ENCODE measurements around the gene RNASE4. TPM values are rescaled to one million over a fixed set of nuclear protein-coding genes. Genes with fewer than 3 reads are reported as not detected.

Gene RNASE4
- total RNA-seq, 2 donors from 2014 or later, result 0.73 to 1.6 TPM

DNA sequence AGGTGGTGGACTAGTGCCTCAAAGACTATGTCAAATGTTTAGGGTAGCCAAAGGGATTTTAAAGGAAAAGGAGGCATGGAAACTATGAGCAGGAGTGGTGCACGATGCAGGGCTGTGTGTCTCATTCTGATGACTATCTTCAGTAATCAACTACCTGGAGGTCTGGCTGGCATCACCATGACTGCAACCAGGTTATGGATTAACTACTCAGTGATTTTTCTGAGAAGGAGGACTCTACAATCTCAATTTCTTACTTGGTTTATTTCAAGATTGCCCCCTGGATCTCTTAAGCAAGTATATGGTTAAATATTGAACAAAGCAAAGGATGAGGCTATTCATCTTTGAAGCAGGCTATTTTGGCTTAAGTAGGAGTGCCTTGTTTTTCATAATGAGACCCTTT is 42.2 kb downstream of the RNASE4 start:
- no peak overlapping the region for H3K27ac Mint-ChIP-seq
- no peak overlapping the region for H3K4me3 Mint-ChIP-seq
- no peaks in the 10 kb centered on the region for H3K9me3 Mint-ChIP-seq
- H3K4me1 Mint-ChIP-seq, result peaks cover 3% of the 10 kb centered on the region
- no peak overlapping the region for H3K4me3 ChIP-seq (ENCODE audit: low read length)
- no peaks in the 10 kb centered on the region for H3K36me3 Mint-ChIP-seq (ENCODE audit: low read depth)
- no peak for DNase-seq
- H3K9me3 ChIP-seq (ENCODE audit: control insufficient read depth, low read length), result no peaks in the 10 kb centered on the region
- H3K27me3 Mint-ChIP-seq (ENCODE audit: insufficient read depth), result peaks cover 39% of the 10 kb centered on the region
- no peaks in the 10 kb centered on the region for H3K27me3 ChIP-seq (ENCODE audit: control insufficient read depth, insufficient read depth, low read length, poor library complexity, severe bottlenecking)
- no peak overlapping the region for H3K27ac ChIP-seq (ENCODE audit: low read depth, low read length)
- no peak for TF ChIP-seq CTCF (conservative IDR thresholded peaks at IDR 0.05)
- H3K9ac ChIP-seq (ENCODE audit: extremely low read depth, low read length, poor library complexity, severe bottlenecking), result no peak overlapping the region
- H3K4me1 ChIP-seq (ENCODE audit: control insufficient read depth, insufficient read depth, low read length), result no peaks in the 10 kb centered on the region
- WGBS, 2 experiments (ENCODE audit: insufficient coverage in 1 of 2, insufficient read length in 1 of 2), result 96 to 100% methylated on average over 1 of the region's 1 CpG
- no peaks in the 10 kb centered on the region for H3K36me3 ChIP-seq (ENCODE audit: control insufficient read depth, insufficient read depth, low read length)

GRCh38 chr14:20730891-20731290 is 46.5 kb downstream of the RNASE4 start:
- Histone ChIP-seq H3K9me3 (ENCODE audit: control insufficient read depth, low read length) (no peaks in the 10 kb centered on the region), H3K4me1 (ENCODE audit: control insufficient read depth, insufficient read depth, low read length) (peaks cover 7% of the 10 kb centered on the region), H3K9ac (ENCODE audit: extremely low read depth, low read length, poor library complexity, severe bottlenecking) (no peak overlapping the region), H3K4me3 (ENCODE audit: low read length) (no peak overlapping the region), H3K36me3 (ENCODE audit: control insufficient read depth, insufficient read depth, low read length) (no peaks in the 10 kb centered on the region), H3K27me3 (ENCODE audit: control insufficient read depth, insufficient read depth, low read length, poor library complexity, severe bottlenecking) (no peaks in the 10 kb centered on the region), H3K27ac (ENCODE audit: low read depth, low read length) (no peak overlapping the region)
- no peak for TF ChIP-seq CTCF (conservative IDR thresholded peaks at IDR 0.05)
- Mint-ChIP-seq H3K4me3 (no peak overlapping the region), H3K4me1 (peaks cover 12% of the 10 kb centered on the region), H3K27me3 (ENCODE audit: insufficient read depth) (peaks cover 9% of the 10 kb centered on the region), H3K36me3 (ENCODE audit: low read depth) (no peaks in the 10 kb centered on the region), H3K9me3 (no peaks in the 10 kb centered on the region), H3K27ac (no peak overlapping the region)
- no peak for DNase-seq
- WGBS, 2 experiments (ENCODE audit: insufficient coverage in 1 of 2, insufficient read length in 1 of 2), result 64 to 95% methylated on average over 2 to 6 of the region's 6 CpGs

DNA sequence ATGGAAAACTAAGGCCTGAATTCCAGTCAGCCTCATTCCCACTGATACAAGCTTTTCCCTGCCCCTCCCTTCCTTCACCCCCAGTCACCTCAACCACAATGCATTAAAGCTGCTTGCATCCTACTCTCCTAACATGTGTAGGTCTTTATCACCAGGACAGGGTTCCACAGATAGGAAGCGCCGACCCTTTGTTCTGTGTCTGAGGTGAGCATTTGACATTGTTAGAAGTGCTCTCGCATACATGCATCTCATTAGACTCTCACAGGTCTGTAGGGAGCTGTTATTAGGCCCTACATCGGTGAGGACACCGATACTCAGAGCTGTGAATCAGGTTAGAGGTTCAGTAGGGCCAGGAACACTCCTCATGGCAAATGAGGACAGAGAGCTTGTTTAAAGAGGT is 48.1 kb downstream of the RNASE4 start:
- H3K4me3 ChIP-seq (ENCODE audit: low read length), result no peak overlapping the region
- Mint-ChIP-seq H3K36me3 (ENCODE audit: low read depth) (no peaks in the 10 kb centered on the region), H3K27me3 (ENCODE audit: insufficient read depth) (peaks cover 5% of the 10 kb centered on the region), H3K4me3 (no peak overlapping the region), H3K4me1 (peaks cover 12% of the 10 kb centered on the region), H3K27ac (no peak overlapping the region), H3K9me3 (no peaks in the 10 kb centered on the region)
- TF ChIP-seq CTCF (conservative IDR thresholded peaks at IDR 0.05), result no peak
- H3K9ac ChIP-seq (ENCODE audit: extremely low read depth, low read length, poor library complexity, severe bottlenecking), result no peak overlapping the region
- WGBS, 2 experiments (ENCODE audit: insufficient coverage in 1 of 2, insufficient read length in 1 of 2), result 72 to 83% methylated on average over 1 to 5 of the region's 5 CpGs
- H3K9me3 ChIP-seq (ENCODE audit: control insufficient read depth, low read length), result no peaks in the 10 kb centered on the region
- peaks cover 7% of the 10 kb centered on the region for H3K4me1 ChIP-seq (ENCODE audit: control insufficient read depth, insufficient read depth, low read length)
- no peaks in the 10 kb centered on the region for H3K36me3 ChIP-seq (ENCODE audit: control insufficient read depth, insufficient read depth, low read length)
- H3K27ac ChIP-seq (ENCODE audit: low read depth, low read length), result peak overlapping the region; percentile 10
- peak; percentile 82 for DNase-seq
- no peaks in the 10 kb centered on the region for H3K27me3 ChIP-seq (ENCODE audit: control insufficient read depth, insufficient read depth, low read length, poor library complexity, severe bottlenecking)
